HG02759 (cell line): ENCODE results near the gene AFG3L2.
"Not testable (repeated sequence)": the region's sequence is repeated elsewhere in the genome, so short reads cannot be mapped to it uniquely, and the experiment has no call there.

Source experiments
- ATAC-seq: cut with Tn5 transposase; IDR thresholded peaks from one replicate; pipeline ENCODE4 v1.9.1; 2021; ENCODE audit warnings: mild to moderate bottlenecking, moderate library complexity; ENCODE audit not compliant: unreplicated experiment

AFG3L2 gene

DNA sequence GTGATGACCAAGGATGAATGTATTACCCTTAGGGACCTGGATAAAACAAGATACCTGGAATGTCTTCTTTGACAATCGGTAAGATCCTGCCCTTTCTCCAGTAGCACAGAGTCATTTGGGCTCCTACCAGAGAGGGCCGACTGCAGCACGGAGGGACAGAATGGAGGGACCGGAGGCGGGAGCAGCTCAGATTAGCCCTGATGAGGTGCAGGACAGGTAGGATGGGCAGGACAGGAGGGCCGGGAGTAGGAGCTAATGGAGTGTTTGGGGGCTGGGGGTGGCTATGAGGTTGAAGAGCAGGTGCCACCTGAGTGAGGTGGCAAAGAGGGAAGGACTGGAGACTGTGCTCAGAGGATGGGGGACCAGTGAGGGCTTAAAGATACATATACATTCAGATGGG lies 20.8 kb upstream of the AFG3L2 start:
- ATAC-seq: no peak

DNA sequence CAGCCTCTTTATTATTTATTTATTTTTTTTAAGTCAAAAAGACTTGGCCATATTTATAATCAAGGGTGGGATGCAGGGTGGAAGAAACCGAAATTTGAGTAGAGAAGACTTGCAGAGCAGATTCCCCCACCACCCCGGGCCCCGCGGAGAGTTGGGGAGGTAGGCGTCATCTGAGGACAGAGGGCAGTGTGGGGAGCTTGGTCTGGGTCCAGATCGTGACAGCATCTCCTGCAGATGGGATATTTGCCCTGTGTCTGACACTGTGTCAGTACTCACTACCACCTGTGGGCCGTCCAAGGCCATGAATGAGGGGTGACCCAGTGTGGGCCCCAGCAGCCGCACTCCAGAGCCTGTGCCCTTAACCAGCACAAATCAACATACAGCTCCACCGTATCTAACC lies 20.2 kb upstream of the AFG3L2 start:
- ATAC-seq: no peak

DNA sequence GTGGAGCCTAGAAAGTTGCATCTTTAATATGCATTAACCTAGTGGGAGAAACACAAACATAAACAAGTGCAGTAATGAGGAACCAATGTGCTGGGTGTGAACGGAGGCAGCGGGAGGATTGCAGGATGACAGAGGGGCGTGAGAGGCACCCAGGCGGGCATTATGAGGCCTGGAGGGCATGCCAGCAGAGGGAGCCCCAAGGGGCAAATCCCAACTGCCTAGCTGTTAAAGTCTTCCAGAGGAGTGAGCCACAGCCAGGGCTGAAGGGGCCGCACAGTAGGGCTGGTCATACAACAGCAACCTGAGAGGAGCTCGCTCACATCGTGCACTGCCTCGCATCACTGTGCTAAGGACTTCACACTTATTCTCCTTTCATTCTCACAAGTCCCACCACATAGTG lies 17.4 kb upstream of the AFG3L2 start:
- ATAC-seq: no peak

DNA sequence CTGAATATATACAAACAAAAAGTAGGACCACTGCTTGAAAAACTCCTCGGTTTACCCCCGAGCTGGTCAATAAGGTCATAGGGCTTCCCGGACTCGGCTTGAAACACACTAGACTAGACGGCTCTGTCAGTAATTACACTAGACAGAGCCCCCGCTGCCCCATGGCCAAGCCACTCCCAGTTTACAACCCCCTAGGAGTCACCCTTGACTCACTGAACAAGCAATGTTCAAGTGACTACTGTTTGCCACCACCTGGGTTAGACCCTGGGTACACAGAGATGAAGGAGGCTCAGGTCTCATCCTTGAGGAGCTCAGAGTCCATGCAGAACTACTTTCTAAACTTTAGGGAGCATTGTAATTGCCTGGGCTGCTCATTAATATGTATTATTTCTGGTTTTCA lies 17.0 kb upstream of the AFG3L2 start:
- ATAC-seq: no peak

DNA sequence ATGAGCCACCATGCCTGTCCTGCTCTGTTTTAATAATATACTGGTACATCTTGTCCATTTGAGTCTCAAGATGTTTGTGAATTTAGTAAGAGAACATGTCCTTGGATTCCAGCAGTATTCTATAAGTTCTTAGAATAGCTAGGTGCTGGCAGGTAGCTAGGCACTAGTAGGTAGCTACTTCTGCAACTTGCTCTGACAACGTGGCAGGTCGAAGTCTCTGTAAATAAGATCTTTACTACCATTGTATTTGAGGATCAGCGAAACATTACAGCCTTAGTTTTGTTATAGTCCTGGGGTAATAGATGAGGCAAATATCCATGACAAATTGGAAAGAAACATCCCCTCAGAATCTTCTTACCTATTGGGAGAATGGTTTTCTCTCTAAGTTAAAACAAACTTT lies 16.5 kb upstream of the AFG3L2 start:
- no peak for ATAC-seq

DNA sequence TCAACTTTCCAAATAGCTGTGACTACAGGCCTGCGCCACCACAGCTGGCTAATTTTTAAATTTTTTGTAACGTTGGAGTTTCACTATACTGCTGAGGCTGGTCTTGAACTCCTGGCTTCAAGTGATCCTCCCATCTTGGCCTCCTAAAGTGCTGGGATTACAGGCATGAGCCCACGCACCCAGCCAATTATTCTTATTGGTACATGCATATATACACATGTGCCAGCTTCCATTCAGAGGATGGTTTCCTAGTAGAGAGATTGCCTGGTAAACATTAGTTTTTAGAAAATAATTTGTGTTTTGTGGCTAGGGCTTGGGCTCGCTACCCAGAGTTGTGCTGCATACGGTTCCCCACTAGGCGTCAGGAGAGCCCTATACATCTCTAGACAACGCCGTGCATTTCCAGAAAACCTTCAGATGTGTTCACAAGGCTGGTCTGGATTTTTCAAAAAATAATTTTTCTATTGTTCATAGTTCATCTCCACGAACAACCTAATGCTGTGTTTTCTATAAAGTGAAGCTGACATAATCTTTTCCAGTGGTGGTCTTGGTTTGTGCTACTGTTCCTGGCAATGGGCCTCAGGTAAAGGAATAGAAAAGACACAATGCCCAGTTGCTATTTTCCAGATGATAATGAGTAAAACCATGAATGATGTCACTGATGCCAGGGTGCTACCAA lies 14.6 kb upstream of the AFG3L2 start:
- ATAC-seq: peak; percentile 84

DNA sequence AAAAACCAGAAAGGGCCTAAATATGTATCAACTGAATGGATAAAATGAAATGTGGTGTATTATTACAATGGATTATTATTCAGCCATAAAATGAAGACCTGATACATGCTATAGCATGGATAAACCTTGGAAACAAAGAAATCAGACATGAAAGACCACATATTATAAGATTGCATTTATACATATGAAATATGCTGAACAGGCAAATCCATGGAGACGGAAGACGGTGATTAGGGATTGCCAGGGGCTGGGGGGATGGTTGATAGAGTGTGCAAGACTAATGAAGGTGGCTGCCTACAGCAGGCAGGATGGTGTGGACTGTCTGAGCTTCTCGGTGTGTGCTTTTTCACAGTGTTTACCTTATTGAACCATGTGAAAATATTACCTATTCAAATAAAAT lies 11.4 kb upstream of the AFG3L2 start:
- ATAC-seq: no peak

DNA sequence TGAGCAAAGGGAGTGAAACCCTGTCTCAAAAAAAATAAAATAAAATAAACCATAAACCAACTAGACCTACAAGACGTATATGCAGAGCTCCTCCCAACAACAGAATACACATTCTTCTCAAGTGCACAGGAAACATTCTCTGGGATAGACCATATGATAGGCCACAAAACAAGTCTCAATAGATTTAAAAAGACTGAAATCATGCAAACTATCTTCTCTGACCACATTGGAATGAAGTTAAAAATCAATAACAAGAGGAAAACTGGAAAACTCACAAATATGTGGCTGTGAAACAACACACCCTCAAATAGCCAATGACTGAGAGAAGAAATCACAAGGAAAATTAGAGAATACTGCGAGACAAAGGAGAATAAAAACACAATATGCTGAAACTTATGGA lies 7.2 kb upstream of the AFG3L2 start:
- no peak for ATAC-seq

DNA sequence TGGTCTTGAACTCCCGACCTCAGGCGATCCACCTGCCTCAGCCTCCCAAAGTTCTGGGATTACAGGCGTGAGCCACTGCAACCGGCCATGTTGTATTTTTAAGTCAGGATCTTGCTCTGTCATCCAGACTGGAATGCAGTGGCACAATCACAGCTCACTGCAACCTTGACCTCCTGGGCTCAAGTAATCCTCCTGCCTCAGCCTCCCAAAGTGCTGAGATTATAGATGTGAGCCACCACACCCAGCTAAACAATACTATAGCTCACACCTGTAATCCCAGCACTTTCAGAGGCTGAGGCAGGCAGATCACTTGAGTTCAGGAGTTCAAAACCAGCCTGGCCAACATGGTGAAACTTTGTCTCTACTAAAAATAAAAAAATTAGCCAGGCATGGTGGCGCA lies 6.7 kb upstream of the AFG3L2 start:
- not testable (repeated sequence) for ATAC-seq

DNA sequence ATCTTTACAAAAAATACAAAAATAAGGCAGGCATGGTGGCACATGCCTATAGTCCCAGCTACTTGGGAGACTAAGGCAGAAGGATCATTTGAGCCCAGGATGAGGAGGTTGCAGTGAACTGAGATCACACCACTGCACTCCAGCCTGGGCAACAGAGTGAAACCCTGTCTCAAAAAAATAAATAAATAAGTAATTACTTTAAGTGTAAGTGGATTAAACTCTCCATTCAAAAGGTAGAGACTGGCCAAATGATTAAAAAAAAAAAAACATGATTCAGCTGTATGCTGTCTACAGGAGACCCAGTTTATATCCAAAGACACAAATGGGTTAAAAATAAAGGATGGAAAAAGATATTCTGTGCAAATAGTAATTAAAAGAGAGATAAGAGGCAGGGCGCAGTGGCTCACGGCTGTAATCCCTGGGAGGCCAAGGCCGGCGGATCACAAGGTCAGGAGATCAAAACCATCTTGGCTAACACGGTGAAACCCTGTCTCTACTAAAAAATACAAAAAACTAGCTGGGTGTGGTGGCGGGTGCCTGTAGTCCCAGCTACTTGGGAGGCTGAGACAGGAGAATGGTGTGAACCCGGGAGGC lies 5.3 kb upstream of the AFG3L2 start:
- ATAC-seq: not testable (repeated sequence)

DNA sequence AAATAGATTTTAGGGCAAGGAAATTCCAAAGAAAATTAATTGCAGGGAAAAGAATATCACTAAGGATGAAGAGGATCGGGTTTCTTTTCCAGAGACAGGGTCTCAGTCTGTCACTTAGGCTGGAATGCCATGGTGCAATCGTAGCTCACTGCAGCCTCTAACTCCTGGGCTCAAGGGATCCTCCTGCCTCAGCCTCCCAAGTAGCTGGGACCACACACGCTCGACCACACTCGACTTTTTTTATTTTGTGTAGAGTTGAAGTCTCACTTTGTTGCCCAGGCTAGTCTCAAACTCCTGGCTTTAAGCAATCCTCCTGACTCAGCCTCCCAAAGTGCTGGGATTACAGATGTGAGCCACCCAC lies 1.2 kb upstream of the AFG3L2 start:
- ATAC-seq: not testable (repeated sequence)

DNA sequence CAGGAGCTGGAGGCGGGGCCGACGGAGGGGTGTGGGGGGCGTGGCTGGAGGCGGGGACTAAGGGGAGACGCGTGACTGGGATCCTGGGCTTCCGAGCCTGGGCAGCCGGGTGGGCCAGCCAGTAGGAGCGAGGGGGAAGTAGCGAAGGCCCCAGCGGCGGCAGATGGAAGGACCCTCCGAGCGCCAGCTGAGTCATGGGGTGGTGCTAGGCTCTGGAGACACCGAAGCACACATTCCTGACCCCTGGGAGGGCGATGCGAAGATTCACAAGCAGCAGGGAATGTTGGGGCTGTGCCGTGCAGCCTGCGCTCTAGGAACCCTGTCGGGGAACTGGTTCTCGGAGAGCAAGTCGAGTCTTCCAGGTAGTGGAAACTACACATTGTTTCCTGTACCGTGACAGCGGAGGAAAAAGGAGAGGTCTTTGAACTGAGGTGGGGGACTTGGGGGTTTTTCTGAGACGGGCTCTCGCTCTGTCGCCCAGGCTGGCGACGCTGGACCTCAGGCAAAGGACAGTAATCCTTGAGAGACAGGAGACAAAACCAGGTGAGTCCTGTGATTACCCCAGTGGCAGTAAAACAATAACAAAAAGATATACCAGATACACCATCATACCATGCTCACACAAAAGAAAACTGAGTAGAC lies 650 bp upstream of the AFG3L2 start:
- peak; percentile 58 for ATAC-seq

DNA sequence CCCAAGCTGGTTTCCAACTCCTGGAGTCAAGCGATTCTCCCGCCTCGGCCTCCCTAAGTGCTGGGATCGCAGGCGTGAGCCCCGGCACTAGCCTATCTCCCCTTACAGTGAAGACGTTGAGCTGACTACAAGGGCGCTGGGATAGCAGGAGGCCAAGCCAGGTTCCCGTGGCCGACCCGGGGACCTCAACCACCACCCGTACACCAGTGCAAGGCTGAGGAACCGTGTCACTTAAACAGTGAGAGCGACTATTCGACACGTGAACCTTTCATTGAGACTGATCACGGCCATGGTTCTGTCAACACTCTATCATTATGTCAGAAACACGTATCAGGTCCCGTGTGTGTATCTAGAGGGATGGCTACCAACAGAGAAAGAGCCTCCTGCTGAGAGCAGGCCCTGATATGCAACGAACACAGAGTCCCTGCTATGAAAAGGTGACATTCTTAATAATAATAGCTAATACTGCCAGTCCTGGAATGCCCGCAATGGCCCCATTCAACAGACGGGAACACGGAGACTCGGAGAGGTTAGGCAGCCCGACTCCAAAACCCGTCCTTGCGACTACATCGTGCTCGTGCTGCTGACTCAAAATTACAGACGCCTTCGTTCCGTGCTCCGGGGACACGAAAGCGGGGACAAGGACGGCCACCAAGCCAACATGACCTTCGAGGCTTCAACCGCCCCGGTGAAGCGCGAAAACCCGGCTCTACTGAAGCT lies 833 bp downstream of the AFG3L2 start:
- no peak for ATAC-seq

DNA sequence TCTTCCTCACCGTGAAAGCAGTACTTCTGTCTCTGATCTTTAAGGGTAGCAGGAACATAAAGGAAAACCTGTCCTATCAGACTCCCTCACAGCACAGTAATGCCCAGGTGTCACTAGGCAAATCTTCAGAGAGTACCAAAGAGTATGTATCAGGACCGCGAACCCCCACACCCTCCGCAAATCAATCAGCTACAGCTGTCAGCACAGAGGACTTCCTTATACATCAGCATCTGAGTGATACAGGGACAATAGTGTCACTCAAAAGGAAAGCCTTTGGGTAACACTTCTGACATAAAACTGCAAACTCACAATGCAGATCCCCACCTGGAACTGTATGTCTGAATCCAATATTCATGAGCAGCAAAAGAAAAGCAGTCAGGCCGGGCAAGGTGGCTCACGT lies 2.6 kb downstream of the AFG3L2 start:
- no peak for ATAC-seq

DNA sequence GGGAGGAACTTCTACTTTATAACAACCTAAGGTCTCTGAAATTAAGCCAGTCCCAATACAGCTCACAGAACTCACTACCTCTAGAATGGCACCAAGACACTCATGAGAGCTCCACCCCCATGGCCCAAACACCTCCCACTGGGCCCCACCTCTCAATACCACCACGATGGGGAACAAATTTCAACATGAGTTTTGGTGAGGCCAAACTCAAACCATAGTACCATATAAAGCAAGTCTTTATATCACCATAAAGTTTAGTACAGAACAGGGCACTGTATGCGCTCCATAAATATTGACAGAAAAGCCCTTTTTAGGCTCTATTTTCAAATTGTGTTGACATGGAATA lies 3.3 kb downstream of the AFG3L2 start:
- no peak for ATAC-seq

DNA sequence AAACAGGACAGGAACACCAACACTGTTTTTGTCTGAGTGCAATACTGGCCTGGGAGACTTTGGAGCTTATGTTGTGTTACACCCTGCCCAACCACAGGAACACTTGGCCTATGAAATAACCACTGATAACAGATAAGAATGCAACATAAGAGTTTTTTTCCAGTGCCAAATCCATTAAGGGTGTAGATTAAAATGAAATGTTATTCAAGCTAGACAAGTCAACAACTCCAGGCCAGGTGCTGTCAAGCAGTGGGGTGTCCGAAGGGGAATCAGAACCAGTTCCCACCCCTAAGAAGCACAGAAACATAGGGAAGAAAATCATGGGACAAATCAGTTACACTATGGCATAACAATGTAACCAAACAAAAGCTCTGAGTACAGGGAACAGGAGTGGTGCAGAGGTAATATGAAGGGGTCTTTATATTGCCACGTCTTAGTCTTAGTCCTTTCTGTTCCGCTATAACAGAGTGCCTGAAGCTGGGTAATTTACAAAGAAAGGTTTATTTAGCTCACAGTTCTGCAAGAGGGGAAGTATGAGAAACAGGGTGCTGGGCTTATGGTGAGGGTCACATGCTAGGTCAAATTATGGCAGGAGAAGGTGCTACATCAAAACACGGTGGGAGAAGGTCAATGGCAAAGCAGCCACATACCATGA lies 3.8 kb downstream of the AFG3L2 start:
- no peak for ATAC-seq

DNA sequence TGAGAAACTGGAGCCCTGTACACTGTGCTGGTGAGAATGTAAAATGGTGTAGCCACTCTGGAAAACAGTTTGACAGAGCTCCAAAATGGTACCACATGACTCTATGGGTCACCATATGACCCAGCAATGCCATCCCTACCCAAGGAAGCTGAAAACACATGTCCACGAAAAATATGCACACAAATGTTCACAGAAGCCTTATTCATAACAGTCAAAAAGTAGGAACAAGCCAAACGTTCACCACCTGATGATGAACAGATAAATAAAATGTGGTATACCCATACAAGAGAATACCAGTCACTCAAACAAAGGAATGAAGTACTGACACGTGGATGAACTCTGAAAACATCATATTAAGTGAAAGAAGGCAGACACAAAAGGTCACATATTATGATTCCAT lies 4.6 kb downstream of the AFG3L2 start:
- ATAC-seq: no peak

DNA sequence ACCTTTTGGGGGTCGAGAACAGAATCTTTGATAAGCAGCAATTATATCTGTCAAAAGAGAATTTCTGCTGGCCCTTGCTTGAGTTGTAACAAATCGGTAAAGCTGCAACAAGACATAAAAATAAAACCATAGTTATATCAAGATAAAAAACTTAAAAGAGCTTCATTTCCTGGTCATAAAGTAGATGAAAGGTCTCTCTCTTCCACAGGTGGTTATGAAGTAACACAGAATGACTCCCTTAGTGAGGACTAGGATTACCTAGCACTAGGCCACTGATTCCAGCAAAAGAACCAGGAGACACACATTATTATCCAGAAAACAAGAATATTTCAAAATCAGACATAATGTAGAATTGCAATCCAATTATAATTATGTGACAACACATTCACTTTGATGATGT lies 5.4 kb downstream of the AFG3L2 start:
- no peak for ATAC-seq

DNA sequence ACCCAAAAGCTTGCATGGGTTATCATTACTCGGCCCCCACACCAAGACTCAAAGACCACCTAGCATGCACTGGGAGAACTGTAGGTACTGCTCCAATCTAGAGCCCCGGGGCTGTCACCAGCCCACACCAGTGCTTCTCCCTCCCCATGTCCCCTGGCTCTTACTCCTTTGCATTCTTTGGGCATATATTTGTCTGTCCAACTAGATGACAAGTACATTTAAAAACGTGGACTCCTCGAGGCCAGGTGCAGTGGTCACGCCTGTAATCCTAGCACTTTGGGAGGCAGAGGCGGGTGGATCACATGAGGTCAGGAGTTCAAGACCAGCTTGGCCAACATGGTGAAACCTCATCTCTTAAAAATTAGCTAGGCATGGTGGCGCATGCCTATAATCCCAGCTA lies 7.8 kb downstream of the AFG3L2 start:
- ATAC-seq: no peak

DNA sequence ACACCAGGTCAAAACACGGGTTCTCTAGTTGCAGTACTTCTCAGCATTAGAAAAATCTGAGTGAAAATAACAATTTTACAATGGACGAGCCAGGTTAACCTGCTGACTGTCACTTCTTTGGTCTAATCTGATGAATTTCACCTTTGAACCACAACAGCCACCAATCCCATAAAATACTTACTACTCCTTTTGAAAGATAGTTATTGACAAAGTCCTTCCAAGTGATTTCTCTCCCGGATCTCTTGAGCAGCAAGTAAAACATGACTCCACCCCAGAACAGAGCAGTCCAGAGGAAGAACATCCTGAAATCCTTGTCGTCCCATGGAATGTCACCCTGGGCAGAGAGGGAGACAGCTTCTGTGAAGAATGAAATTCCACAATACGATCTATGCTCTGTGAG lies 10.2 kb downstream of the AFG3L2 start:
- no peak for ATAC-seq

DNA sequence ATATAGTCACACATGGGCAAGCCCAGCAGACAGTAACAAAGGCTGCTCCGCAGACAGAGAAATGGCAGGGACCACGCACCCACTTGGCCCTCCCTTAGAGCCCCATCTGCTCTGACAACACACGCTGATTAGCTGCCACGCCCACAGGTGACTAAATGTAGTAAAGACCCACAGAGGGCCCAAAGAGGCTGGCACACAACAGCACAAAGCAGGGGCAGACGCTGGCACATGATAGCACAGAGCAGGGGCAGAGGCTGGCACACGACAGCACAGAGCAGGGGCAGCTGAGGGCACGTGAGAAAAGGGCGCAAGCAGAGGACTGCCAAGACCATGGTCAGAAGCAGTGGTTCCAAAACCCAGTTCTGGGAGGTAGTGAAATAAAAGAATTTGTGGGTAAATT lies 10.6 kb downstream of the AFG3L2 start:
- no peak for ATAC-seq
